Prostate gland (tissue), 2 donors: ENCODE measurements around the gene HECW1.

ENCODE experiments used
- CTCF ChIP-seq, 4 experiments: fragments of 200-600 bp in 2 of 4; fragments of 450-650 bp in 2 of 4; sonication (generic) in 2 of 4; IDR thresholded peaks; 1 replicate in 3 of 4; 2 replicates in 1 of 4; pipeline ENCODE4 v1.5.1; 2016 to 2019; ENCODE audit warnings: antibody characterized with exemption in 4 of 4, mild to moderate bottlenecking in 2 of 4, moderate library complexity in 2 of 4
- POLR2A ChIP-seq: fragments of 450-650 bp; IDR thresholded peaks from one replicate; pipeline ENCODE4 v1.6.1; 2016; ENCODE audit warnings: antibody characterized with exemption, mild to moderate bottlenecking

DNA sequence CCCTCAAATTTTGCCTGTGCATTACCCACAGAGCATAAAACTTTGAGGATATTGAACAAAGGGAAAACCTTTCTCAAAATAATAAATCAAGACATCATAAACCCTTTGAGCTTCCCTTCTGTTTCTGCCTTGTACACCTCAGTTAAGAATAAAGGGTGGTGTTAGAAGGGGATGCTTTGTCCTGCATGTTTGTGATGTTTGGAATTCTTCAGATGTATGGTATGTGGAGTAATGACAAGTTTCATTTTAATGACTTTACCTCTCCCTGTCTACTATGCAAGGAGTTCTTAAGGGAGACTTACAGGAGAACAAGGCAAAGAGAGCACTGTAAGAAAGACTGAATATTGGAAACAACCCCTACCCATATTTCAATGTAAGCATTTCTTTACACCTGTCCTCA lies 99.2 kb downstream of the HECW1 start:
- TF ChIP-seq POLR2A, result no peak
- TF ChIP-seq CTCF (IDR thresholded peaks at IDR 0.05), result no peak
